ENCODE data around the gene TFF1.

Gene TFF1

DNA sequence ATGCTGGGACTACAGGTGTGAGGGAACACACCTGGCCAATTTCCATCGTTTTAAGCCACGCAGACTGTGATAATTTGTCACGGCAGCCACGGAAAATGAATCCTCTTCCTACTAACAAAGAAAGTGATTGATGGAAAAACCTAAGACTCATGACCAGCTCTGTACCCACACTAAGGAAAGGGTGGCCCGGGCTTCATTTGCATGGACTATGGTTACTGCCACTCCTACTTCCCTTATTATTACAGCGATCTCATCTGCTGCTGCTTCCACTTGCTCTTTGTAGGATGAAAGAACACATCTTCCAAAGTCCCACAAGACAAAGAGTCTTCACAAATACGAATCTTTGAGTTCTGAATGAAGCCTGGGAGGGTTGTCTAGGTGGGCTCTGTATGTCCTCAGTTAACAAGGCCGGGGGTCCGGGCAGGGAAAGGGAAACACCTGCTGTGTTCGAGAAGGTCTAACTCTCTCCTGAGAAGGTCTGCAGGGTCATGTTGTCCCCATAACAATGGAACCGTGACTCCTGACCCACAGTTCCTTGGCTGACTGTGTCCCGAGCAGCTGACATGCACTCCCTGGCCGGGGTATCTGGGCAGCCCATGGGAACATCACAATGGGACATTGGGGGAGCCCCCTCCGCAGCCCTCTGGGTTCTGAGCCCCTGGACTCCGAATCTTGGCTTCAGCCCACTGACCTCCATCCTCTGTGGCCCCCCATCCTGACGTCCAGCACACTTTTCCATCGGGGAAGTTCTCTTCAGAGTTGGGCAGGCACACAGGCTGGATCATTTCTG is 13.3 kb upstream of the TFF1 start:
- DNase-seq = no peak

DNA sequence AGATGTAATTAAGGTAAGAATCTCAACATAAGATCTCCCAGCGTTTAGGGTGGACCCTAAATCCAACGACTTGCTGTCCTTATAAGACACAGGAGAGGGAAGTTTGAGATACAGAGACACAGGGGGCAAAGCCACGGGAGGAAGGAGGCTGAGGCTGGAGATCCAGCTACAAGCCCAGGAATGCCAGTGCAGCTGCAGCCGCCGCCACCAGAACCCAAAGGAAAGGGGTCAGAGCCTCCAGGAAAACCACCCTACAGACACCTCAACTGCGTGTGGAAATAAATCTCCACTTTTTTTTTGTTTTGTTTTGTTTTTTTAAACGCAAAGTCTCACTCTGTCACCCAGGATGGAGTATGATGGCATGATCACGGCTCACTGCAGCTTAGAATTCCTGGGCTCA is 12.1 kb upstream of the TFF1 start:
- DNase-seq = no peak

DNA sequence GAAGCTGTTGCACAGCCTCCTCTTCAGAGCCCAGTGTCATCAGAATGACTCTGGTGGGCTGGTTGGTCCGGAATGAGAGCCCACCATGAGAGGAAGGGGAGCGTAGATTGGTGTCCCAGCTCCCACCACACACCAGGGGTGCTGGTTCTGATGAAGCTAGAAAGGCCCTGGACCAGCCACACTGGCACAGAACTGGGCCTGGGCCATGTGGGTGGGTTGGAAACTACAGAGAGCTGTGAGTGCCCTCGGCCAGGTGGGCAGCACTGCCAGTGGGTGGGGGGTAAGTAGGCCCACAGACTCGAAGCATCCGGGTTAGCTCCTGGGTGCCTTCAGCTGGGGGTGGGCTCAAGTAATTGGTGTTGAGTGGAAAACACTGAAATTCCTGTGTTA is 11.6 kb upstream of the TFF1 start:
- no peak for DNase-seq

DNA sequence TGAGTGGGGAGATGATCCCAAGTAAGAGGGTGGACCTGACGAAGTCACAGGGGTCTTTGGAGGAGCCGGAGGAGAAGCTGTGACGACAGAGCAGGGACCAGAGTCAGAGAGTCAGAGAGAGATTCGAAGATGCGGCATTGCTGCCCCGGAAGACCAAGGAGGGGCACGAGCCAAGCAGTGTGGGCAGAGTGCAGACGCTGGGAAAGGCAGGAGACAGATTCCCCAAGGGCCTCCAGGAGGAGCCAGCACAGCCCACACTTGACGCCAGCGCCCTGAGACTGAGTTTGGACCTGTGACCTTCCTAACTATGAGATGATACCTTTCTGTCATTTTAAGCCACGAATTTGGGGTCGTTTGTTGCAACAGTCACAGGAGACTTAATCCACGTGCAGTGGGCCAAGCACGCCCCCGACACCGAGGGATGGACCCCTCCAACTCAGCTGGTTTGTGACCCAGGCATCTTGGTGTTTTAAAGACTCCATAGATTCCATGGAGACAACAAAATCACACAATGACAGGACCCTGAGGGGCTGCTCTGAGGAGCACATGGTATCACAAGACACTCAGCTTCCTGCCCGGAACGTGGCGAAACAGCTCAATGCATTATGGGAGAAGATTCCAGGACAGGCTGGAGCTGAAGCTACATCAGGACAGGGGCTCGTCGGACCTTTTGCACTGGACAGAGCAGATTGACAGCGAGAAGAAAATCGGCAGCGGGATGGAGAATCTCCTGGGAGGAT is 11.0 kb upstream of the TFF1 start:
- DNase-seq = no peak

DNA sequence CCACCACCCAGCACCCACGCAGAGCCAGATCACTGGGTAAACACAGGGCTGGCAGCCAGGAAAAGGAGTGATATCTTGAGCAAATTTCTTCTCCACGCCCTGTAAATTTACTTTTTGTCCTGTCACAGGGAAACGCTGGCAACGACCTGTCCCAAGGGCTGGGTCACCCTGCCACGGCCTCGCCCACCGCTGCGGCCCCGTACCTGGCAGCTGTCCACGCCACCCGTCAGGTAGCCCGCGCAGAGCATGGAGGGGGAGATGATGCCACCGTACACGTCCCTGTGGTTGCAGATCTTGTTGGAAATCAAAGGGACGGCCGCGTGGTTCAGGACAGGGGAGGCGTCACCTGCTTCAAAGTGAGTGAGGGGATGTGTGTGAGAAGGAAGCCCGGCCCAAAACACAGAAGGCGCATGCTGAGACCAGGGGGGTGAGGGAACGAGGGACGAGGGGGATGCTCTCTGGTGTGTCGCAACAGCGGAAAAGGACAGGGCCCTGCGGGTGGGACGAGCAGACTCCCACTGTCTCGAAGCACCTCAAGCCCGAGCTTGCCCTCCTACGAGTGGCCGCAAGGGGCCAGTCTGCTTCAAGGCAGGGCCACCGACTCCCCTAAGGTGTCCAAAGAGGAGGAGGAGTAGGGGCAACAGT is 10.1 kb upstream of the TFF1 start:
- no peak for DNase-seq

DNA sequence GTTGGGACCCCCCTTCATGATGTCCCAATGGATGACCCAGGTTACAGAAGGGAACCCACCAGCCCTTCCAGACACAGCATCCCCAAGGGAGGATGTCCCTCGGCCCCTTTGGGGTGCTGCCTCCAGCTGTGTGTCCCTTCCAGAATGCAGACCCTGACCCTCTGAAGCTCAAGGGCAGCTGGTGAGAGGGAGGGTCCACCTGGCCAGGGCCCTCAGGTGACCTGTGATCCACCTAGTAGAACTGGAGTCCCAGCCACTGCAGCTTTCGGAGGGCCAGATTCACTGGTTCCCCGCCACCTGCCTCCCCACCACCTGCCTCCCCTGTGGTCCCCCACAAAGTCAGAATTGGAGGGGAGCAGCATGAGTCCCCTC is 9.6 kb upstream of the TFF1 start:
- no peak for DNase-seq

DNA sequence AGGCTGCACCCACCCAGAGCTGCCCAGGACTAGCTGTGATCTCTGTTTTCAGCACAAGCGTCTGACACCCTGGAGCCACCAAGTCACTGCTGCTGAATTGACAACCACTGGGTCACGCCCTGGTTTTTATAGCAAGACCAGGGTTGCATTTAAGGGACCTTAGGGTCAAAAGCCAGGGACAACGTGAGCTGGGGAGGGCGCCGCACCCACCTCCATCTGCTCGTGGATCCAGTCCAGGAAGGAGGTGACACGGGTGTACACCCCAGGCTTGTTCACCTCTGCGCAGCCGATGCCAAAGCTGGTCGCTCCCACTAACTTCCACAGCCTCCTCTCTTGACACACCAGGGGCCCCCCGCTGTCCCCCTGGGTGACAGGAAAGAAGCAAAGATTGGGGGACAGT is 9.2 kb upstream of the TFF1 start:
- no peak for DNase-seq

DNA sequence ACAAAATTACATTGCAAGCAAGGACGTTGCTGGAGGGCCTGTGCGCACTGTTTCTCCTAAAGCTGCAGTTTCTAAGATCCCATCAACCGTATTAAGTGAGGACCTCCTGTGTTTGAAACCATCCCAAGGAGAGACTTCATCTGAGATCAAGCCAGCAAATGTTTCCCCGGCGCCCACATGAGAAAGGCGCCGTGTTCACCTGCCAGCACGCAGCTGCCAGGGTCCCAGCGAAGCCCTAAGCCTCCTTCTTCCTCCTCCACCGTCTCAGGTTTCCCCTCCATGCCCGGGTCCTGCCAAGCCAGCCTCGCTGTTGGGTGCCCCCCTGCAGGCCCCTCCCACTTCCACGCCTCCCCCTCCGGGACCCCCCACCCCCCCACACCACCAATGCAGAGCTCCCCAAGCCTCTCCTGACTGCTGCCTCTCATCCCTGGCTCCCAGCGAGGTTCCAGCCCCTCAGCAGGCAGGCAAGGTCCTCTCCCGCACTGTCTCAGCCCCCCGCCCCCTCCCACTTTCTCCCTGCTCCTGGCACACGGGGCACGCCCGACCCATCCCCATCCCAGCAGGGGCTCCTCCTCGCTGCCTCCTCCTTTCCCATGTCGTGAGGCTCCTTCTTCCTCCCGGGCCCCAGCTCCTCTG is 8.6 kb upstream of the TFF1 start:
- DNase-seq = no peak

DNA sequence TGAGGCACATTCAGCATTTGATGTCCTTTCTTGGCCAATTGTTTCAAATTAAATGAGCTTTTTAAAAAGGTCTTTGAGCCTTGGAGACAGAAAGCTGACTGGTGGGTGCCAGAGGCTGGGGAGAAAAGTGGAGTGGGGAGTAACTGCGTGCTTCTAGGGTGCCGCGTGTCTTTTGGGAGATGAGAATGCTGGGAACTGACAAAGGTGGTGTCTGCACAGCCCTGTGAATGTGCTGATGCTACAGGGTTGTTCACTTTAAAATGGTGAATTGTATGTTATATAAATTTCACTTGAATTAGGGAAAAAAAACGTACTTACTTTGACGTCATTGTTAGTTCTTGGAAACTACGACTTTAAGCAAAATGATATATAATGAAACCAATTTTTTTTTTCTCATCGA is 8.1 kb upstream of the TFF1 start:
- DNase-seq = no peak

DNA sequence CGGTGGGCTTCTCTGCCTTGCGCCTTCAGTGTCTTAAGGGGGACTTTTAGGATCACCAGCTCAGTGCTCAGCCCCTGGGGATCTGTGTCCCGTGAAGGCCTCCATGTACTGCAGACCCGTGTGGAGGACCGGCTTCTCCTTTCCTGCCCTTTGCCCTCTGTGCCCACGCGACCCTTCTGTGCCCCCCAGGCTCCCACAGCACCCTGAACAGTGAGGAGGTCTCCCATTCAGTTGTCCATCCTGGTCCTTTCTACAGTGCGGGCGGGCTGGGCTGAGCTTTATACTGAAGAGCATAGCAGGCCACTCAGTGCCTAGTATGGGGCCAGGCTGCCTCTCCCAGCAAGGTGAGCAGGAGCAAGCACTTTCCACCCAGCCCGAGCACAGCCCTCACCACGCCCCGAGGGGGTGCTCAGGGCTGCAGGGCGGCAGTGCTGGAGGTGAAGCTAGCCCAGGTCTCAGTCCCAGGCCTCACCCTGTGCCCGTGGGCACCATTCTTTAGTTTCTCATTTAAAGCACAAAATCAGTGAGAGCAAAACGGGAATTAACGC is 7.6 kb upstream of the TFF1 start:
- no peak for DNase-seq

DNA sequence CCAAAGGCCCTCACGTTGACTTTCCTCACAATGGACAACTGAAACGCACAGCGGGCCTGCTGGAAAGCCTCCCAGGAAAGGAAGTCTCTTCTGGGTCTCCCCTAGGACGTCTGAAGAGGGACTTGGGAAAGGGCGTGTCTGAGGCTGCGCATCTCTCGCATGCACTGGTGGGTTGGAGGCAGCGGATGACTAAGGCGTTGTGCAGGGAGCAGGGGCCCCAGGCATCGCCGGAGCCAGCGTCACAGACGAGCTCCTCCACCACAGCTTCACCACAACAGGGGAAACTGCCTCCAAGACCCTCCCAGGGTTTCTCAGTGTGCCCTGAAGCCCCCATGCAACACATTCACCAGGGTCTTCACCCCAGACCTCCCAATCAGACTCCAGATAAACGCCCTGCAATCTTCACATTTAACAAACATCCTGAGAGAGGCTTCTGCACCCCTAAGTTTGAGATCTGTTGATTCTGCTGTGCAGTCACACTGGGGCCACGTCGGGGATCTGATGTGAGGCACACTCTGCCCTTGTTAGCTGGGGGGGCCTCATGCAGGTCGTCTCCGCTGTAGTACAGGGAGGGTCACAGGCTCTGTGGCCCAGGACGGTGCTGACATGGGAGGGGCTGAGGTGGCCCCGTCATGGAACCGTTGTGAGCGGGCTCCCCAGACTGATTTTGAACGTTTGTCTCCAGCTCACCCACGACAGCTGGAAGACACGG is 7.0 kb upstream of the TFF1 start:
- no peak for DNase-seq

DNA sequence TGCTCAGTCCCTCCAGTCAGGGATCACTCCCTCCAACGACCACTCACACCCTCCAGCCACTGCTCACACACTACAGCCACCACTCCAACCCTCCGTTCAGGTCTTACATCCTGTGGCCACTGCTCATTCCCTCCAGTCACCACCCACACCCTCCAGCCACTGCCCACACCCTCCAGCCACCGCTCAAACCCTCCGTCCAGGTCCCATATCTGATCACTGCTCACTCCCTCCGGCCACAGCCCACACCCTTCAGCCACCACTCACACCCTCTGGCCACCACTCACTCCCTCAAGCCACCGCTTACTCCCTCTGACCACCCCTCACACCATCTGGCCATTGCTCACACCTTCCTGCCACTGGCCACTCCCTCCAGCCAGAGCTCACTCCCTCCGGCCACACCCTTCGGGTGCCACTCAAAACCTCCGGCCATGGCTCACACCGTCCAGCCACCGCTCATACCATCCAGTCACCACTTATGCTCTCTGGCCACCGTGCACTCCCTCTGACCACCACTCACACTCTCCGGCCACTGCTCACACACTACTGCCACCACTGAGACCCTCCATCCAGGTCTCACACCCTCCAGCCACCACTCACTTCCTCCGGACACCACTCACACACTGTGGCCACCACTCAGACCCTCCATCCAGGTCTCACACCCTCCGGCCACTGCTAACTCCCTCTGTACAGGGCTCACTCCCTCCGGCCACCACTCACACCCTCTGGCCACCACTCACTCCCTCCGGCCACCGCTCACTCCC is 4.7 kb upstream of the TFF1 start:
- no peak for DNase-seq

DNA sequence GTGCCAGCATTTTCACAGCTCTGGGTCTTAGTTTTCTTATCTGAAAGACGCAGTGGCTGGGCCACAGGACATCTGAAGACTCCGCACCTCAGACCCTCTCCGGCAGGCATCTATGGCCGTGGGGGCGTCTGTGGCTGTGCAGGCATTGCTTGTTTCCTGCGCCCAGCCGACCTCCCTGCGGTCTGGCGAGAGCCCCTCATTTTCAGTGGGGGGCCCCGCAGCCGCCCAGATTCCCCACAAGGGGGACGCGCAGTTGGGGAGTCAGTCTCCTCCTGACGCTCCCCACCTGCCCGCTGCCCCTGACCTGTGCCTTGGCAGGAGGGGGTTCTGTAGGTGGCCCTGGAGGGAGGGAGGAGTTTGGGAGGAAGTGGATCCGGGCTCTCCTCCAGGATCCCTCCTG is 3.5 kb upstream of the TFF1 start:
- DNase-seq = no peak

DNA sequence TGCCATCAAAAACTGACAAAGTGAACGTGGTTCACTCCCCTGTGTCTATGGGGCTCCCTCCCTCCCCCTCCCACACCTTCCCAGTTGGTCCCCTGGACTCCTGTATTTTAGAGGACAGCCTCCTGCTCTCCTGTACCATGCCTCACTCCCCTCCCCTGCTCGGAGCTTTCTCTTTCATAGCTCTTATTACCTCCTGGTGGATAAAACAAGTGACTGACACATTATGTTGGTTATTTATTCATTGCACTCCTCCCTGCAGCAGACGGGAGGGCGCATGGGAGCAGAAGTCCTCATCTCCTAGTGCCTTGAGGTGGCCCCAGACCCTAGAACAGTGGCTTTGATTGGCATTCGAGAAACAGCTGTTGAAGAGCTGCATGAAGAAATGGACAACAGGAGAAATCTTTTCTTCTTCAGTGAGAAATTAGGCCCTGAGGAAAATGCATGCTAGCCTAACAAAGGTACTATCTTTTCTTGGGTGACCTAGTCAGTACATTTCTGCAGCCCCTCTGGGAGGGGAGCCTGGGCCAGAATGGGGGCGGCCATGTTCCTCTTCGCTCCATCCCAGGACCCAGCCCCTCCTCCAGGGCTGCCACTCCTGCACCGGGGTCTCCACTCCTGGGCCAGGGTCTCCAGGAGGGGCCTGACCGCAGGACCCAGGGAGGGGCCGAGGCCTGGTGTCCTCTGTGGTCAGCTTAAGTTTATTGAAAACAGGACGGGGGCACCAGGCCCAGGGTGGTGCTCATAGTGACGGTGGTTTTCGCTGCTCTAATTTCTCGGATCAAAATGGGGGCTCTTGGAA is 1.2 kb upstream of the TFF1 start:
- DNase-seq = no peak

DNA sequence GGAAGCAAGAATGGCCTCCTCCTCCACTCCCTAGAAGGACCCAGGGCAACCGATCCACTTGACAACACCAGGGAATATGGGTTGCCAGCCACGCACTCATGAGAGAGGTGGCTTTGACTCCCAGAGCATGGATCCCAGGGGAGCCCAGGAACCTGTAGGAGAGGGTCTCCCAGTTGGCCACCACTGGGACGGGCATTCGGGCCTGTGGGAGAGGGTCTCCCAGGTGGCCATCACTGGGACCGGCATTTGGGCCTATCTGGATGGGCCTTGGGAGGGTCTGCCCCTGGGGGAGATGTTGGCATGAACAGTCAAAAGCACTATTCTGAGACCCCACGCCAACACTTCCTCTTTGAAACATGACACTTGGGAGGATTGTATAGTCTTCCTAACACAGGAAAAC is 565 bp downstream of the TFF1 start:
- DNase-seq = no peak

DNA sequence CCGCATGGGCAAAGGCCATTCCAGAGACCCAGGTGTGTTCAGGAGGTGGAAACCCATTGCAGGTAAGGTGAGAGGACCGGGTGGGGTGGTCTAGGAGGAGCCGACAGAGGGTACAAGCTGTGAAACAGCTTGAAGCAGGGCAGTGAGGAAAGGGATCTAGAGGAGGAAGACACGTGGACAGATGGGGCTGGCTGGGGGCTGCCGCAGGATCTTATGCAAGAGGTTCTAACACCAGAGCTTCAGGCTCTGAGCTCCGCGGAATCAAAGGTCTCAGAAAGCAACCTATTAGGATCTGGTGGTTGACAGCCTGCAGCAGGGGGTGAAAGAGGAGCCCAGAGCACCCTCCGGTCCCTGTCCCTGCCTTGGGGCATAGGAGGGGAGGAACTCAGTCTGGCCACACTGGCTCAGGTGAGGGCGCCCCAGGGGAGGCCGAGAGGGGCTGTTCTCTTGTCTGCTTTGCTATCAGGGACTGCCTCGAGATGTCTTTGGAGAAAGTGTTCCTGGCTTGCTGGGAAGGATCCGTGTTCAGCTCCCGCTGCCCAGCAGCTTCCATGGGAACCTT is 1.9 kb downstream of the TFF1 start:
- no peak for DNase-seq

DNA sequence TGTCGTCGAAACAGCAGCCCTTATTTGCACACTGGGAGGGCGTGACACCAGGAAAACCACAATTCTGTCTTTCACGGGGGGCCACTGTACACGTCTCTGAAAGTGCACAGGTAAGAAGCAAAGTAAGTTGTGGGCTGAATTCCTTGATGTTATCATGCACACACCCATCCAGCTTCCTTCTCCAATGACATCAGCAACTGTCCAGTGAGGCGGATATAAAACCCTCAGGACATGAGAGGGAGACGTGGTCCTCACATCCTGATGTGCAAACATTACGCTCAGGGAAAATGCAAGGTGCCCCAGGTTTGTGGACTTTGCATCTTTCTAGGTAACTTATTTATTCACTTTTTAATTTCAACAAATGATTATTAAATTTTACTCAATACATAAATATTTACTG is 3.0 kb downstream of the TFF1 start:
- no peak for DNase-seq

DNA sequence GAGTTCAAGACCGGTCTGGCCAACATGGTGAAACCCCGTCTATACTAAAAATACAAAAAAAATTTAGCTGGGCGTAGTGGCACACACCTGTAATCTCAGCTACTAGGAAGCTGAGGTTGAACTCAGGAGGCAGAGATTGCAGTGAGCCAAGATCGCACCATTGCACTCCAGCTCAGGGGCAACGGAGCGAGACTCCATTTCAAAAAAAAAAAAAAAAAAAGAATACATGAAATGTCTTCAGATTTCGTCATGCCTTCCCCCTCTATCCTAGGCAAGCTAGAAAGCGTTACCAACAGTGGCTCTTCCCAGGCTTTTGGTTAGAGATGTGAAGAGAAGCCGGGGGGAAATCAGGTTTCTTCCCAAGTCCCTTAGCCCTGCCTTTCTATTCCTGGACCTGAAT is 3.6 kb downstream of the TFF1 start:
- no peak for DNase-seq

DNA sequence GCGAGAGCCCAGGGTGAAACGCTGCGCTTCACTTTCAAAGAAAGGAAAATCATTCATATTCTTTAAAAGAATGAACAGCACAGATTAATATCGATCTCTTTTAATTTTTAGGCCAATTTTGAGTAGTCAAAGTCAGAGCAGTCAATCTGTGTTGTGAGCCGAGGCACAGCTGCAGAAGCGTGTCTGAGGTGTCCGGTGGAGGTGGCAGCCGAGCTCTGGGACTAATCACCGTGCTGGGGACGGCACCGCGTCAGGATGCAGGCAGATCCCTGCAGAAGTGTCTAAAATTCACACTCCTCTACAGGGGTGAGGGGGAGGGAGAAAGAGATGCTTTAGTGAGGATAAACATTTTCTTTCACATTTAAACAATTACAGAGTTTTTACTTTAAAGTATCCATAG is 4.1 kb downstream of the TFF1 start:
- no peak for DNase-seq

DNA sequence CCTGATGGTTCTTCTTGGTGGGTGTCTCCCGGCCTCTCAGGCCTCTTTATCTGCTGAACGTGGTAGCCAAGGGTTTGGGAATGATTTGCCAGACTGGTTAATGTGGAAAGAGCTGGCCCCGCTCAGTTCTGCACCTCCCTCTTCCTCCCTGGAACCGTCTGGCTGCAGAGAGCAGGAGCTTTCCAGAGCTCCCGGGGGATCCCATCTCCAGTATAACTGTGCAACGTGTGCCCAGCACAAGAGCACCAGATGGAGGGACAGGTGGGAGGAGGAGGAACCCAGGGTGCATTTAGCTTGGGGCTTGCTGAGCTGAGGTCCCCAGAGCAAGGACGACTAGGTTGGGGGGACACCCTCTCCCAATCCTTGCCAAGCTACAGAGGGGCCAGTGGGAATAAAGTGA is 5.0 kb downstream of the TFF1 start:
- no peak for DNase-seq

DNA sequence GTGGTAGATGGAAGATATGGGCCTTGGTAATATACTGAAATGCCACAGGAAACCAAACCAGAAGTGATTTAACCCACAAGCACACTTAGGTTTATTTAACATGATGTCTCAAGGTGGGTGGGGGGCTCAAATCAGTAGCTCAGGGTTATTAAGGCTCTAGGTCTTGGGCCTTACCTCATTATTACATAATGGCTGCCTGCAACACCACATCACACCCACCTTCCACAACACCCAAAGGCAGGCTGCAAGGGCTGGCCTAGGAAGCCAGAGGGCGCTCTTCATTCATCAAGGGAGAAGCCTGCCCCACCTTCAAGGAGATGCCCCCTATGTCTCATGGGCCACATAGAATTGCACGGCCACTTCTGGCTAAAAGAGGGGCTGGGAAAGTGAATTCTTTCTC is 6.0 kb downstream of the TFF1 start:
- no peak for DNase-seq

Data from NCI-H2227 treated with DMSO at 0.1 percent for 48 hours (cell line).